Subcutaneous adipose tissue (tissue), 4 donors: ENCODE measurements around the gene RNF213. TPM values are rescaled to one million over a fixed set of nuclear protein-coding genes. Genes with fewer than 3 reads are reported as not detected.

Experiments
- total RNA-seq, 4 donors: library from RNA; depleted of rRNA; stranded (reverse); fragments of >200 nt; gene quantifications; one replicate each; pipeline ENCODE4 v1.1.0, GENCODE V29; 2016
- TF ChIP-seq, protein P1 (sequence below): fragments of 450-650 bp; IDR thresholded peaks from one replicate; pipeline ENCODE4 v1.5.1; 2016; ENCODE audit warnings: low read depth, mild to moderate bottlenecking, control low read depth, antibody characterized with exemption, moderate library complexity

The RNF213 gene
- total RNA-seq, 4 donors from 2014 or later = 114 to 167 (median 144) TPM

- TF ChIP-seq, protein P1, sequence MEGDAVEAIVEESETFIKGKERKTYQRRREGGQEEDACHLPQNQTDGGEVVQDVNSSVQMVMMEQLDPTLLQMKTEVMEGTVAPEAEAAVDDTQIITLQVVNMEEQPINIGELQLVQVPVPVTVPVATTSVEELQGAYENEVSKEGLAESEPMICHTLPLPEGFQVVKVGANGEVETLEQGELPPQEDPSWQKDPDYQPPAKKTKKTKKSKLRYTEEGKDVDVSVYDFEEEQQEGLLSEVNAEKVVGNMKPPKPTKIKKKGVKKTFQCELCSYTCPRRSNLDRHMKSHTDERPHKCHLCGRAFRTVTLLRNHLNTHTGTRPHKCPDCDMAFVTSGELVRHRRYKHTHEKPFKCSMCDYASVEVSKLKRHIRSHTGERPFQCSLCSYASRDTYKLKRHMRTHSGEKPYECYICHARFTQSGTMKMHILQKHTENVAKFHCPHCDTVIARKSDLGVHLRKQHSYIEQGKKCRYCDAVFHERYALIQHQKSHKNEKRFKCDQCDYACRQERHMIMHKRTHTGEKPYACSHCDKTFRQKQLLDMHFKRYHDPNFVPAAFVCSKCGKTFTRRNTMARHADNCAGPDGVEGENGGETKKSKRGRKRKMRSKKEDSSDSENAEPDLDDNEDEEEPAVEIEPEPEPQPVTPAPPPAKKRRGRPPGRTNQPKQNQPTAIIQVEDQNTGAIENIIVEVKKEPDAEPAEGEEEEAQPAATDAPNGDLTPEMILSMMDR = no peak
Measured at GRCh38 chr17:80253631-80254395, 6.8 kb upstream of the RNF213 start.

GRCh38 chr17:80254396-80255251, 6.0 kb upstream of the RNF213 start:
- TF ChIP-seq, protein P1 = no peak

- TF ChIP-seq, protein P1 = no peak
Measured at GRCh38 chr17:80256034-80256350, 4.7 kb upstream of the RNF213 start.

DNA sequence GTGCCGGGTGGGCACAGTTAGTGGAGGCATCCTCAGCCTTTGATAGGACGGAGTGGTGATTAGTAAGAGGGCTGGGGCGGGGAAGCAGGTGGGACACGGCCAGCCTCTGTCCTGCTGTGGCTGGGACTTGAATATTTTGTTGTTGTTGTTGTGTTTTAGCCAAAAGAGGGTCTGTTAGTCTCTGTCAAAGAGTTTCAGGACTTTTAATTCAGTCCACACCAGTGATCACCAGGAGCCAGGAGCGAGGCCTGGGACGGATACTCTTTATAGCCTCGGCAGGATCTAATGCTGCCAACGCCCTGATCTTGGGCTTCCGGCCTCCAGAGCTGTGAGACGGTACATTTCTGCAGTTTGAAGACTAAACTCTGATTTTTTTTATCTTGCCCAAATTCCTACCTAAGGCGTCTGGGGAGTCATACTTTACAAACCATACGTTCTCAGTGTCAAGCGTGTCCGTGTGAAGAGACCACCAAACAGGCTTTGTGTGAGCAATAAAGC, 2.9 kb upstream of the RNF213 start:
- TF ChIP-seq, protein P1 = no peak

GRCh38 chr17:80259457-80260068, 1.1 kb upstream of the RNF213 start:
- TF ChIP-seq, protein P1 = no peak

DNA sequence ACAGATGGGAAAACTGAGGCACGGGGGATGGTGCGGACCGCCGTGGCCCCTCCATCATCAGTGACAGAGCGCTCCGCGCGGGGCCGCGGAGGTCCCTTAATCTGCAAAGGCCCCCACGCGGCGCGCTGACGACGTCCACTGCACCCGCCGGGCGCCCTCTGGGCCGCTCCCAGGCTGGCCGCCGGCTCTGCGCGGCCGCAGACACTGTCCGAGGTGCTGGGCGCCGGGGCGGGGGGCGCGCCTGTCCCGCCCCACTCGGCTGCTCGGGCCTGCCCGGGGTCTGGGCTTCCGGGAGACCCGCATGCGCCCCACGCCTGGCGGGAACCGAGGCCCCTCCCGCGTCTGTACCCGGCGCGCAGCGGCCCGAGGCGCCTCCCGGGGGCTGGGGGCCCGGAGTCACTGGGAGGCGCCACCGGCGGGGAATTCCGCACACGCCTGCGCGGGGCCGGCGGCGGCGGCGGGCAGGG, 550 bp upstream of the RNF213 start:
- TF ChIP-seq, protein P1 = no peak
